ENCODE measurements around the gene NOS2. TPM values are rescaled to one million over a fixed set of nuclear protein-coding genes. Genes with fewer than 3 reads are reported as not detected.

Gene NOS2
- total RNA-seq, 1 experiment from 2014 or later: not detected

GRCh38 chr17:27793906-27794569 lies 6.3 kb downstream of the NOS2 start:
- no peak overlapping the region for H3K4me3 Mint-ChIP-seq (ENCODE audit: low read depth, unreplicated experiment)
- DNase-seq: no peak
- H3K9me3 Mint-ChIP-seq (ENCODE audit: low read depth, unreplicated experiment): no peaks in the 10 kb centered on the region
- CTCF ChIA-PET: interaction anchor here (0.6 kb wide), 1 partner anchor 56 kb away, joined by 3 read pairs; no protein-coding TSS in a partner anchor
- H3K4me1 Mint-ChIP-seq (ENCODE audit: low read depth, unreplicated experiment): no peaks in the 10 kb centered on the region
- no TSS peak for BruUV-seq (replicated peaks)
- no peak for TF ChIP-seq CTCF (IDR thresholded peaks at IDR 0.05; ENCODE audit: unreplicated experiment)
- no peaks in the 10 kb centered on the region for H3K36me3 Mint-ChIP-seq (ENCODE audit: insufficient read depth, unreplicated experiment)
- intact Hi-C loops (cut with micrococcal nuclease; ENCODE audit: unreplicated experiment): no loop called here
- H3K27ac Mint-ChIP-seq (ENCODE audit: unreplicated experiment): no peak overlapping the region
- peaks cover 80% of the 10 kb centered on the region for H3K27me3 Mint-ChIP-seq (ENCODE audit: unreplicated experiment)

GRCh38 chr17:27793168-27793905 lies 7.0 kb downstream of the NOS2 start:
- Mint-ChIP-seq H3K27me3 (ENCODE audit: unreplicated experiment) (peaks cover 80% of the 10 kb centered on the region), H3K36me3 (ENCODE audit: insufficient read depth, unreplicated experiment) (no peaks in the 10 kb centered on the region), H3K9me3 (ENCODE audit: low read depth, unreplicated experiment) (no peaks in the 10 kb centered on the region), H3K4me3 (ENCODE audit: low read depth, unreplicated experiment) (no peak overlapping the region), H3K4me1 (ENCODE audit: low read depth, unreplicated experiment) (no peaks in the 10 kb centered on the region), H3K27ac (ENCODE audit: unreplicated experiment) (no peak overlapping the region)
- no peak for DNase-seq
- CTCF ChIA-PET: interaction anchor here (0.6 kb wide), 1 partner anchor 55 kb away, joined by 3 read pairs; no protein-coding TSS in a partner anchor
- TF ChIP-seq CTCF (IDR thresholded peaks at IDR 0.05; ENCODE audit: unreplicated experiment): no peak
- intact Hi-C loops (cut with micrococcal nuclease; ENCODE audit: unreplicated experiment): no loop called here
- BruUV-seq (replicated peaks): no TSS peak

GRCh38 chr17:27792095-27792494 lies 8.2 kb downstream of the NOS2 start:
- no peaks in the 10 kb centered on the region for H3K36me3 Mint-ChIP-seq (ENCODE audit: insufficient read depth, unreplicated experiment)
- DNase-seq: no peak
- no peak overlapping the region for H3K4me3 Mint-ChIP-seq (ENCODE audit: low read depth, unreplicated experiment)
- no peaks in the 10 kb centered on the region for H3K4me1 Mint-ChIP-seq (ENCODE audit: low read depth, unreplicated experiment)
- H3K27me3 Mint-ChIP-seq (ENCODE audit: unreplicated experiment): peaks cover 80% of the 10 kb centered on the region
- TF ChIP-seq CTCF (IDR thresholded peaks at IDR 0.05; ENCODE audit: unreplicated experiment): no peak
- H3K9me3 Mint-ChIP-seq (ENCODE audit: low read depth, unreplicated experiment): no peaks in the 10 kb centered on the region
- BruUV-seq (replicated peaks): no TSS peak
- intact Hi-C loops (cut with micrococcal nuclease; ENCODE audit: unreplicated experiment): no loop called here
- CTCF ChIA-PET: no interaction called here
- H3K27ac Mint-ChIP-seq (ENCODE audit: unreplicated experiment): no peak overlapping the region

GRCh38 chr17:27788919-27789318 lies 11.4 kb downstream of the NOS2 start:
- Mint-ChIP-seq H3K27me3 (ENCODE audit: unreplicated experiment) (peaks cover 58% of the 10 kb centered on the region), H3K36me3 (ENCODE audit: insufficient read depth, unreplicated experiment) (no peaks in the 10 kb centered on the region), H3K4me1 (ENCODE audit: low read depth, unreplicated experiment) (no peaks in the 10 kb centered on the region), H3K27ac (ENCODE audit: unreplicated experiment) (no peak overlapping the region), H3K4me3 (ENCODE audit: low read depth, unreplicated experiment) (no peak overlapping the region), H3K9me3 (ENCODE audit: low read depth, unreplicated experiment) (no peaks in the 10 kb centered on the region)
- intact Hi-C loops (cut with micrococcal nuclease; ENCODE audit: unreplicated experiment): no loop called here
- DNase-seq: no peak
- no TSS peak for BruUV-seq (replicated peaks)
- TF ChIP-seq CTCF (IDR thresholded peaks at IDR 0.05; ENCODE audit: unreplicated experiment): no peak
- CTCF ChIA-PET: no interaction called here

Data from Calu3 (cell line).